HCT116 (cell line): ENCODE data around the gene TMEM51. TPM values are rescaled to one million over a fixed set of nuclear protein-coding genes. Genes with fewer than 3 reads are reported as not detected.

Experiments
- ATAC-seq: fragments of 200-7000 bp; cut with Tn5 transposase; 2 replicates; pipeline ENCODE4 v1.9.1; 2020; ENCODE audit warnings: mild to moderate bottlenecking, moderate library complexity
- BruUV-seq: library from RNA; stranded (reverse); fragments of 400-500 nt; replicated peaks from 2 replicates; lab custom pipeline; 2021; lab: Mats Ljungman, UMichigan
- CTCF ChIA-PET: fragments of 300-600 bp; sonication (Branson Sonifier 250); formaldehyde crosslinking; loops from one replicate; lab custom pipeline; 2021; ENCODE audit warnings: antibody characterized with exemption; lab: Charles Lee
- POLR2A ChIA-PET: fragments of 300-600, 350-600 bp; sonication (Branson Sonifier 250); formaldehyde crosslinking; loops from one replicate; lab custom pipeline; 2021; ENCODE audit warnings: antibody characterized with exemption; lab: Charles Lee
- RAD21 ChIA-PET, 2 experiments: fragments of 300-600 bp; sonication (Branson Sonifier 250); formaldehyde crosslinking; loops; one replicate each; lab custom pipeline; 2023; ENCODE audit warnings: low total read pairs in 2 of 2; ENCODE audit not compliant: uncharacterized antibody in 2 of 2, unreplicated experiment in 2 of 2, low non-redundant PET in 1 of 2; lab: Charles Lee
- DNase-seq: peaks from one replicate; pipeline ENCODE4 v3.0.0-alpha.2; 2010; ENCODE audit warnings: low read depth, low spot score
- H2AFZ ChIP-seq: fragments of 200-600 bp; shearing (Covaris generic), sonication (generic); 2 replicates; pipeline ENCODE4 v1.6.1; 2017; ENCODE audit warnings: low read depth, mixed run types, mixed read lengths, antibody characterized with exemption, low read length; ENCODE audit not compliant: poor library complexity, severe bottlenecking
- H3K27ac ChIP-seq: 2 replicates; pipeline ENCODE4 v1.5.1; 2012; ENCODE audit warnings: low read depth, low read length
- H3K27me3 ChIP-seq: fragments of 200-600 bp; sonication (generic); 2 replicates; pipeline ENCODE4 v1.6.1; 2016; ENCODE audit warnings: mixed run types, low read length, mixed read lengths; ENCODE audit not compliant: insufficient read depth
- H3K36me3 ChIP-seq, 2 experiments: fragments of 200-500 bp in 1 of 2; fragments of 200-600 bp in 1 of 2; sonication (Bioruptor generic) in 1 of 2; sonication (generic) in 1 of 2; 2 replicates each; pipeline versions ENCODE4 v1.5.1 to v1.6.1; 2014 to 2016; ENCODE audit warnings: low read length in 2 of 2, inconsistent platforms in 1 of 2, mixed read lengths in 1 of 2, mixed run types in 1 of 2; ENCODE audit not compliant: insufficient read depth in 2 of 2, control insufficient read depth in 1 of 2
- H3K4me1 ChIP-seq, 2 experiments: fragments of 200-600 bp in 1 of 2; sonication (generic) in 1 of 2; 2 replicates each; pipeline versions ENCODE4 v1.5.1 to v1.6.1; 2012 to 2017; ENCODE audit warnings: low read length in 2 of 2, inconsistent platforms in 1 of 2, mild to moderate bottlenecking in 1 of 2, mixed read lengths in 1 of 2, mixed run types in 1 of 2, moderate library complexity in 1 of 2; ENCODE audit not compliant: insufficient read depth in 2 of 2, control insufficient read depth in 1 of 2
- H3K4me2 ChIP-seq: fragments of 200-600 bp; sonication (generic); 2 replicates; pipeline ENCODE4 v1.6.1; 2017; ENCODE audit warnings: mixed run types, low read length, mixed read lengths
- H3K4me3 ChIP-seq, 2 experiments: fragments of 200-600 bp in 1 of 2; sonication (generic) in 1 of 2; replicated peaks in 1 of 2; 2 replicates each; pipeline ENCODE4 v1.5.1; 2011 to 2016; ENCODE audit warnings: low read length in 2 of 2, control low read depth in 1 of 2, low read depth in 1 of 2, mild to moderate bottlenecking in 1 of 2, mixed read lengths in 1 of 2, mixed run types in 1 of 2
- H3K79me2 ChIP-seq: fragments of 200-600 bp; sonication (generic); 2 replicates; pipeline ENCODE4 v1.6.1; 2017; ENCODE audit warnings: mild to moderate bottlenecking, mixed run types, low read length, moderate library complexity, mixed read lengths; ENCODE audit not compliant: insufficient read depth
- H3K9ac ChIP-seq: fragments of 200-600 bp; sonication (generic); 2 replicates; pipeline ENCODE4 v1.6.1; 2016; ENCODE audit warnings: low read length, mixed read lengths
- H3K9me2 ChIP-seq: fragments of 200-600 bp; sonication (generic), shearing (Covaris generic); 2 replicates; pipeline ENCODE4 v1.6.1; 2017; ENCODE audit warnings: mixed run types, mild to moderate bottlenecking, moderate library complexity; ENCODE audit not compliant: insufficient read depth
- H3K9me3 ChIP-seq, 2 experiments: fragments of 200-500 bp in 1 of 2; fragments of 200-600 bp in 1 of 2; sonication (Bioruptor generic) in 1 of 2; sonication (generic) in 1 of 2; 2 replicates each; pipeline ENCODE4 v1.6.1; 2014 to 2017; ENCODE audit warnings: low read length in 2 of 2, mixed read lengths in 2 of 2, inconsistent platforms in 1 of 2, low read depth in 1 of 2, mild to moderate bottlenecking in 1 of 2, mixed run types in 1 of 2, moderate library complexity in 1 of 2; ENCODE audit not compliant: control insufficient read depth in 1 of 2, insufficient read depth in 1 of 2
- H4K20me1 ChIP-seq: fragments of 200-600 bp; sonication (generic), shearing (Covaris generic); 2 replicates; pipeline ENCODE4 v1.6.1; 2017; ENCODE audit warnings: mixed run types, mild to moderate bottlenecking, moderate library complexity; ENCODE audit not compliant: insufficient read depth
- CBX3 ChIP-seq: IDR thresholded peaks from 2 replicates; pipeline ENCODE4 v1.6.1; 2012; ENCODE audit warnings: low read depth
- CTCF ChIP-seq, 3 experiments: fragments of 200-600 bp in 1 of 3; sonication (generic) in 1 of 3; IDR thresholded peaks in 2 of 3; conservative IDR thresholded peaks in 1 of 3; 2 replicates each; pipeline ENCODE4 v1.5.1; 2012 to 2017; ENCODE audit warnings: low read depth in 2 of 3, low read length in 2 of 3, antibody characterized with exemption in 1 of 3, borderline replicate concordance in 1 of 3, control low read depth in 1 of 3, mild to moderate bottlenecking in 1 of 3, mixed read lengths in 1 of 3, mixed run types in 1 of 3, moderate library complexity in 1 of 3; ENCODE audit not compliant: insufficient read depth in 1 of 3
- EGR1 ChIP-seq: IDR thresholded peaks from 2 replicates; pipeline ENCODE4 v1.6.1; 2012; ENCODE audit warnings: low read depth
- ELF1 ChIP-seq: IDR thresholded peaks from 2 replicates; pipeline ENCODE4 v1.6.1; 2012; ENCODE audit warnings: low read depth, borderline replicate concordance
- EZH2phosphoT487 ChIP-seq: fragments of 200-600 bp; IDR thresholded peaks from 2 replicates; pipeline ENCODE4 v1.6.1; 2018; ENCODE audit warnings: antibody characterized with exemption, borderline replicate concordance
- FOSL1 ChIP-seq: IDR thresholded peaks from 2 replicates; pipeline ENCODE4 v1.6.1; 2012; ENCODE audit warnings: low read depth
- MAX ChIP-seq: IDR thresholded peaks from 2 replicates; pipeline ENCODE4 v1.6.1; 2012
- POLR2A ChIP-seq: IDR thresholded peaks from 2 replicates; pipeline ENCODE4 v1.7.0; 2011; ENCODE audit warnings: borderline replicate concordance; ENCODE audit not compliant: insufficient read depth, insufficient read length; ENCODE audit errors: extremely low read depth
- POLR2AphosphoS5 ChIP-seq: IDR thresholded peaks from 2 replicates; pipeline ENCODE4 v1.6.1; 2011; ENCODE audit warnings: mild to moderate bottlenecking, low read depth, low read length, moderate library complexity
- RAD21 ChIP-seq: IDR thresholded peaks from 2 replicates; pipeline ENCODE4 v1.6.1; 2012; ENCODE audit warnings: low read depth, mild to moderate bottlenecking
- SIN3A ChIP-seq: IDR thresholded peaks from 2 replicates; pipeline ENCODE4 v1.6.1; 2012; ENCODE audit warnings: low read depth
- SP1 ChIP-seq: IDR thresholded peaks from 2 replicates; pipeline ENCODE4 v1.6.1; 2012; ENCODE audit warnings: low read depth
- SRF ChIP-seq: IDR thresholded peaks from 2 replicates; pipeline ENCODE4 v1.6.1; 2012; ENCODE audit warnings: low read depth
- TCF7L2 ChIP-seq: IDR thresholded peaks from 2 replicates; pipeline ENCODE4 v1.7.0; 2011; ENCODE audit warnings: borderline replicate concordance, inconsistent platforms; ENCODE audit not compliant: insufficient read depth, insufficient read length; ENCODE audit errors: extremely low read depth
- YY1 ChIP-seq: IDR thresholded peaks from 2 replicates; pipeline ENCODE4 v1.6.1; 2011; ENCODE audit warnings: low read length, low read depth, moderate library complexity, mild to moderate bottlenecking; ENCODE audit not compliant: insufficient replicate concordance; ENCODE audit errors: extremely low read depth
- ZBTB33 ChIP-seq: IDR thresholded peaks from 2 replicates; pipeline ENCODE4 v1.6.1; 2011; ENCODE audit warnings: mild to moderate bottlenecking, low read length, moderate library complexity; ENCODE audit not compliant: insufficient replicate concordance; ENCODE audit errors: extremely low read depth
- ZNF274 ChIP-seq: fragments of 200-500 bp; sonication (Bioruptor generic); IDR thresholded peaks from 2 replicates; pipeline ENCODE4 v1.6.1; 2014; ENCODE audit warnings: mild to moderate bottlenecking, low read depth, low read length, inconsistent platforms
- intact Hi-C: fragments of 100-400 bp; cut with micrococcal nuclease; formaldehyde crosslinking; loops from 2 replicates; pipeline ENCODE4 v1.10.0; 2022
- total RNA-seq: library from RNA; stranded (reverse); gene quantifications from one replicate; pipeline ENCODE4 v1.2.1, GENCODE V29; 2021; ENCODE audit not compliant: unreplicated experiment
- TF ChIP-seq, protein P1 (sequence below): IDR thresholded peaks from 2 replicates; pipeline ENCODE4 v1.6.1; 2012

The TMEM51 gene
- total RNA-seq, 1 experiment from 2014 or later = 16.6 TPM

GRCh38 chr1:15201221-15201620 lies 47.7 kb downstream of the TMEM51 start (continued):
- TF ChIP-seq CTCF (IDR thresholded peaks at IDR 0.05 in 2 of 3, conservative IDR thresholded peaks at IDR 0.05 in 1 of 3; ENCODE audit: borderline replicate concordance in 1 of 3, insufficient read depth in 1 of 3, low read depth in 2 of 3, low read length in 2 of 3) = no peak

- H3K36me3 ChIP-seq = no peaks in the 10 kb centered on the region
- TF ChIP-seq SIN3A = no peak
- no peak for TF ChIP-seq MAX
- TF ChIP-seq YY1 = no peak
- no peak for TF ChIP-seq ZNF274
- no peak for TF ChIP-seq EGR1
- no peak for TF ChIP-seq RAD21
- no peak for TF ChIP-seq SP1
- TF ChIP-seq SRF = no peak
- TF ChIP-seq POLR2A = no peak
- TF ChIP-seq POLR2AphosphoS5 = no peak
- TF ChIP-seq, protein P1, sequence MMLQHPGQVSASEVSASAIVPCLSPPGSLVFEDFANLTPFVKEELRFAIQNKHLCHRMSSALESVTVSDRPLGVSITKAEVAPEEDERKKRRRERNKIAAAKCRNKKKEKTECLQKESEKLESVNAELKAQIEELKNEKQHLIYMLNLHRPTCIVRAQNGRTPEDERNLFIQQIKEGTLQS = no peak
- TF ChIP-seq FOSL1 = no peak
- no peak for TF ChIP-seq ZBTB33
- no peak for TF ChIP-seq ELF1
- TF ChIP-seq TCF7L2 = no peak
- TF ChIP-seq CBX3 = no peak
- TF ChIP-seq CTCF (IDR thresholded peaks at IDR 0.05 in 2 of 3, conservative IDR thresholded peaks at IDR 0.05 in 1 of 3; ENCODE audit: borderline replicate concordance in 1 of 3, insufficient read depth in 1 of 3, low read depth in 2 of 3, low read length in 2 of 3) = no peak
- TF ChIP-seq EZH2phosphoT487 = no peak
Observed at GRCh38 chr1:15201849-15202551, 48.5 kb downstream of the TMEM51 start.

More at GRCh38 chr1:15201849-15202551, 48.5 kb downstream of the TMEM51 start:
- no peak overlapping the region for H3K9ac ChIP-seq
- no peaks in the 10 kb centered on the region for H4K20me1 ChIP-seq
- no peak overlapping the region for H3K4me3 ChIP-seq
- ATAC-seq = no peak
- no peaks in the 10 kb centered on the region for H3K9me2 ChIP-seq
- RAD21 ChIA-PET = no interaction called here
- H2AFZ ChIP-seq = no peak overlapping the region
- no peaks in the 10 kb centered on the region for H3K9me3 ChIP-seq
- intact Hi-C loops = loop anchor here (5.0 kb wide), 2 partner anchors 50 to 75 kb away; partner anchors contain the start of gene TMEM51
- no peak for DNase-seq
- CTCF ChIA-PET = interaction anchor here (1.8 kb wide), 1 partner anchor 60 kb away, joined by 5 read pairs; no protein-coding TSS in a partner anchor
- peaks cover 37 to 84% of the 10 kb centered on the region in 2 experiments for H3K4me1 ChIP-seq
- POLR2A ChIA-PET = no interaction called here
- peak overlapping the region; percentile 13 for H3K4me2 ChIP-seq
- no TSS peak for BruUV-seq
- H3K27ac ChIP-seq = no peak overlapping the region
- H3K27me3 ChIP-seq = no peaks in the 10 kb centered on the region
- H3K79me2 ChIP-seq = peaks cover 72% of the 10 kb centered on the region
